ENCODE results near the gene PIH1D2.

- TF ChIP-seq CTCF (conservative IDR thresholded peaks at IDR 0.05; ENCODE audit: low read depth, low read length) (no peak), RCOR1 (IDR thresholded peaks at IDR 0.05; ENCODE audit: insufficient replicate concordance, low read length) (no peak), RFX5 (IDR thresholded peaks at IDR 0.05; ENCODE audit: low read depth, low read length) (no peak), POLR2A (IDR thresholded peaks at IDR 0.05; ENCODE audit: low read depth, low read length) (no peak), MXI1 (IDR thresholded peaks at IDR 0.05; ENCODE audit: borderline replicate concordance, low read depth, low read length) (peak; percentile 90; the same call in 1 of the 2 replicates), BHLHE40 (IDR thresholded peaks at IDR 0.05; ENCODE audit: low read depth, low read length) (no peak), CHD1 (IDR thresholded peaks at IDR 0.05; ENCODE audit: low read depth, low read length) (no peak), MAZ (IDR thresholded peaks at IDR 0.05; ENCODE audit: borderline replicate concordance, low read depth, low read length) (peak; percentile 44; the same call in 1 of the 2 replicates)
- TF ChIP-seq, protein P1, sequence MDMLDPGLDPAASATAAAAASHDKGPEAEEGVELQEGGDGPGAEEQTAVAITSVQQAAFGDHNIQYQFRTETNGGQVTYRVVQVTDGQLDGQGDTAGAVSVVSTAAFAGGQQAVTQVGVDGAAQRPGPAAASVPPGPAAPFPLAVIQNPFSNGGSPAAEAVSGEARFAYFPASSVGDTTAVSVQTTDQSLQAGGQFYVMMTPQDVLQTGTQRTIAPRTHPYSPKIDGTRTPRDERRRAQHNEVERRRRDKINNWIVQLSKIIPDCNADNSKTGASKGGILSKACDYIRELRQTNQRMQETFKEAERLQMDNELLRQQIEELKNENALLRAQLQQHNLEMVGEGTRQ (IDR thresholded peaks at IDR 0.05; ENCODE audit: low read depth, low read length): no peak
These were observed at the start of gene PIH1D2, which contains the start of gene NKAPD1 for GRCh38 chr11:112073941-112074811.
